Liver (tissue), 3 donors: ENCODE results near the gene RNU2-63P.
"Not testable (repeated sequence)": the region's sequence is repeated elsewhere in the genome, so short reads cannot be mapped to it uniquely, and the experiment has no call there.

ENCODE experiments used
- FOXA1 ChIP-seq: IDR thresholded peaks from 2 replicates; pipeline ENCODE4 v1.6.1; 2016; ENCODE audit warnings: antibody characterized with exemption
- HNF4A ChIP-seq, 2 donors: conservative IDR thresholded peaks; 2 replicates each; pipeline ENCODE4 v1.6.1; 2016; ENCODE audit warnings: antibody characterized with exemption in 2 of 2, mild to moderate bottlenecking in 2 of 2
- JUND ChIP-seq, 2 donors: IDR thresholded peaks; 2 replicates each; pipeline ENCODE4 v1.6.1; 2016; ENCODE audit warnings: antibody characterized with exemption in 2 of 2
- NR2F2 ChIP-seq: IDR thresholded peaks from 2 replicates; pipeline ENCODE4 v1.6.1; 2016; ENCODE audit warnings: antibody characterized with exemption
- RAD21 ChIP-seq, 2 donors: IDR thresholded peaks; 2 replicates each; pipeline ENCODE4 v1.6.1; 2016; ENCODE audit warnings: antibody characterized with exemption in 2 of 2, mild to moderate bottlenecking in 2 of 2
- RXRA ChIP-seq, 2 donors: IDR thresholded peaks; 2 replicates each; pipeline ENCODE4 v1.6.1; 2017 to 2018; ENCODE audit warnings: antibody characterized with exemption in 2 of 2, mild to moderate bottlenecking in 1 of 2
- SP1 ChIP-seq: IDR thresholded peaks from 2 replicates; pipeline ENCODE4 v1.6.1; 2018; ENCODE audit warnings: antibody characterized with exemption, mild to moderate bottlenecking
- TAF1 ChIP-seq: conservative IDR thresholded peaks from 2 replicates; pipeline ENCODE4 v1.6.1; 2016; ENCODE audit warnings: antibody characterized with exemption, mild to moderate bottlenecking
- YY1 ChIP-seq: IDR thresholded peaks from 2 replicates; pipeline ENCODE4 v1.6.1; 2016; ENCODE audit warnings: antibody characterized with exemption, mild to moderate bottlenecking
- TF ChIP-seq, protein P1 (sequence below): fragments of 150-350 bp; IDR thresholded peaks from 2 replicates; pipeline ENCODE4 v1.5.1; 2017; ENCODE audit warnings: improper control_type of control experiment, low read depth, low read length; ENCODE audit not compliant: missing input control
- TF ChIP-seq, protein P2 (sequence below): IDR thresholded peaks from 2 replicates; pipeline ENCODE4 v1.6.1; 2016; ENCODE audit warnings: antibody characterized with exemption
- TF ChIP-seq, protein P3 (sequence below): IDR thresholded peaks from 2 replicates; pipeline ENCODE4 v1.6.1; 2016; ENCODE audit warnings: antibody characterized with exemption
- TF ChIP-seq, protein P4 (sequence below): IDR thresholded peaks from 2 replicates; pipeline ENCODE4 v1.6.1; 2016; ENCODE audit warnings: antibody characterized with exemption, mild to moderate bottlenecking
- donor health status: healthy.
- donor health status: healthy.

DNA sequence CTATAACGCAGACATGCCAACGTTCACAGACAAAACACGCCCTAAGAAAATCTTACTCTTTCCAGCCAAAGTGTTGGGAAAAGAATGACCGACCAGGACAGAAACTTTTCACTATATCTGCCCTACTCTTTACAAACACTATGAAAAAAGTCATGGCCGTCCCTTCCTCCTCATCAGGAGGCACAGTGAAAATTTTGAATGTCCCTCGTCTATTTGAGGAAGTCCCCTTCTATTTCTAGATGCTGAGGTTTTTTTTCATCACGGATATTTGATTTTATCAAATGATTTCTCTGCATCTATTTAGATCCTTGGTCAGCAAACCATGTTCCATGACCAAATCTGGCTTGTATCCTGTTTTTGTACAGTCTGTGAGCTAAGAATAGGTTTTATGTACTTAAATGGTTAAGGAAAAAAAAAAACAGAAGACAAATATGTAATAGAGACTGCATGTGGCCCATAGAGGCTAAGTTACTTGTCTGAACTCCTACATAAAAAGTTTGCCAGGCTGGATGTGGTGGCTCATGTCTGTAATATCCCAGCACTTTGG, 22.0 kb downstream of the RNU2-63P start:
- TF ChIP-seq, protein P1, sequence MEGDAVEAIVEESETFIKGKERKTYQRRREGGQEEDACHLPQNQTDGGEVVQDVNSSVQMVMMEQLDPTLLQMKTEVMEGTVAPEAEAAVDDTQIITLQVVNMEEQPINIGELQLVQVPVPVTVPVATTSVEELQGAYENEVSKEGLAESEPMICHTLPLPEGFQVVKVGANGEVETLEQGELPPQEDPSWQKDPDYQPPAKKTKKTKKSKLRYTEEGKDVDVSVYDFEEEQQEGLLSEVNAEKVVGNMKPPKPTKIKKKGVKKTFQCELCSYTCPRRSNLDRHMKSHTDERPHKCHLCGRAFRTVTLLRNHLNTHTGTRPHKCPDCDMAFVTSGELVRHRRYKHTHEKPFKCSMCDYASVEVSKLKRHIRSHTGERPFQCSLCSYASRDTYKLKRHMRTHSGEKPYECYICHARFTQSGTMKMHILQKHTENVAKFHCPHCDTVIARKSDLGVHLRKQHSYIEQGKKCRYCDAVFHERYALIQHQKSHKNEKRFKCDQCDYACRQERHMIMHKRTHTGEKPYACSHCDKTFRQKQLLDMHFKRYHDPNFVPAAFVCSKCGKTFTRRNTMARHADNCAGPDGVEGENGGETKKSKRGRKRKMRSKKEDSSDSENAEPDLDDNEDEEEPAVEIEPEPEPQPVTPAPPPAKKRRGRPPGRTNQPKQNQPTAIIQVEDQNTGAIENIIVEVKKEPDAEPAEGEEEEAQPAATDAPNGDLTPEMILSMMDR = not testable (repeated sequence)
- TF ChIP-seq, protein P2, sequence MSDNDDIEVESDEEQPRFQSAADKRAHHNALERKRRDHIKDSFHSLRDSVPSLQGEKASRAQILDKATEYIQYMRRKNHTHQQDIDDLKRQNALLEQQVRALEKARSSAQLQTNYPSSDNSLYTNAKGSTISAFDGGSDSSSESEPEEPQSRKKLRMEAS = not testable (repeated sequence)
- TF ChIP-seq TAF1; RAD21 (IDR thresholded peaks at IDR 0.05); YY1; NR2F2; RXRA (IDR thresholded peaks at IDR 0.05); FOXA1; SP1; HNF4A (conservative IDR thresholded peaks at IDR 0.05); JUND (IDR thresholded peaks at IDR 0.05): not testable (repeated sequence)
- TF ChIP-seq, protein P3, sequence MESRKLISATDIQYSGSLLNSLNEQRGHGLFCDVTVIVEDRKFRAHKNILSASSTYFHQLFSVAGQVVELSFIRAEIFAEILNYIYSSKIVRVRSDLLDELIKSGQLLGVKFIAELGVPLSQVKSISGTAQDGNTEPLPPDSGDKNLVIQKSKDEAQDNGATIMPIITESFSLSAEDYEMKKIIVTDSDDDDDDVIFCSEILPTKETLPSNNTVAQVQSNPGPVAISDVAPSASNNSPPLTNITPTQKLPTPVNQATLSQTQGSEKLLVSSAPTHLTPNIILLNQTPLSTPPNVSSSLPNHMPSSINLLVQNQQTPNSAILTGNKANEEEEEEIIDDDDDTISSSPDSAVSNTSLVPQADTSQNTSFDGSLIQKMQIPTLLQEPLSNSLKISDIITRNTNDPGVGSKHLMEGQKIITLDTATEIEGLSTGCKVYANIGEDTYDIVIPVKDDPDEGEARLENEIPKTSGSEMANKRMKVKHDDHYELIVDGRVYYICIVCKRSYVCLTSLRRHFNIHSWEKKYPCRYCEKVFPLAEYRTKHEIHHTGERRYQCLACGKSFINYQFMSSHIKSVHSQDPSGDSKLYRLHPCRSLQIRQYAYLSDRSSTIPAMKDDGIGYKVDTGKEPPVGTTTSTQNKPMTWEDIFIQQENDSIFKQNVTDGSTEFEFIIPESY = not testable (repeated sequence)
- TF ChIP-seq, protein P4, sequence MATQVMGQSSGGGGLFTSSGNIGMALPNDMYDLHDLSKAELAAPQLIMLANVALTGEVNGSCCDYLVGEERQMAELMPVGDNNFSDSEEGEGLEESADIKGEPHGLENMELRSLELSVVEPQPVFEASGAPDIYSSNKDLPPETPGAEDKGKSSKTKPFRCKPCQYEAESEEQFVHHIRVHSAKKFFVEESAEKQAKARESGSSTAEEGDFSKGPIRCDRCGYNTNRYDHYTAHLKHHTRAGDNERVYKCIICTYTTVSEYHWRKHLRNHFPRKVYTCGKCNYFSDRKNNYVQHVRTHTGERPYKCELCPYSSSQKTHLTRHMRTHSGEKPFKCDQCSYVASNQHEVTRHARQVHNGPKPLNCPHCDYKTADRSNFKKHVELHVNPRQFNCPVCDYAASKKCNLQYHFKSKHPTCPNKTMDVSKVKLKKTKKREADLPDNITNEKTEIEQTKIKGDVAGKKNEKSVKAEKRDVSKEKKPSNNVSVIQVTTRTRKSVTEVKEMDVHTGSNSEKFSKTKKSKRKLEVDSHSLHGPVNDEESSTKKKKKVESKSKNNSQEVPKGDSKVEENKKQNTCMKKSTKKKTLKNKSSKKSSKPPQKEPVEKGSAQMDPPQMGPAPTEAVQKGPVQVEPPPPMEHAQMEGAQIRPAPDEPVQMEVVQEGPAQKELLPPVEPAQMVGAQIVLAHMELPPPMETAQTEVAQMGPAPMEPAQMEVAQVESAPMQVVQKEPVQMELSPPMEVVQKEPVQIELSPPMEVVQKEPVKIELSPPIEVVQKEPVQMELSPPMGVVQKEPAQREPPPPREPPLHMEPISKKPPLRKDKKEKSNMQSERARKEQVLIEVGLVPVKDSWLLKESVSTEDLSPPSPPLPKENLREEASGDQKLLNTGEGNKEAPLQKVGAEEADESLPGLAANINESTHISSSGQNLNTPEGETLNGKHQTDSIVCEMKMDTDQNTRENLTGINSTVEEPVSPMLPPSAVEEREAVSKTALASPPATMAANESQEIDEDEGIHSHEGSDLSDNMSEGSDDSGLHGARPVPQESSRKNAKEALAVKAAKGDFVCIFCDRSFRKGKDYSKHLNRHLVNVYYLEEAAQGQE = not testable (repeated sequence)
